Rectal smooth muscle tissue (tissue), 1 donor: ENCODE data around the gene NETO2.
"Not testable (repeated sequence)": the region's sequence is repeated elsewhere in the genome, so short reads cannot be mapped to it uniquely, and the experiment has no call there.

Experiments
- H3K27ac ChIP-seq: one replicate; pipeline ENCODE4 v1.7.0; 2013; ENCODE audit warnings: low read depth, low read length, inconsistent platforms
- H3K27me3 ChIP-seq: one replicate; pipeline ENCODE4 v1.7.0; 2013; ENCODE audit warnings: low read length; ENCODE audit not compliant: control insufficient read depth, insufficient read depth
- H3K36me3 ChIP-seq: one replicate; pipeline ENCODE4 v1.7.0; 2013; ENCODE audit warnings: low read length; ENCODE audit not compliant: control insufficient read depth, insufficient read depth
- H3K4me1 ChIP-seq: one replicate; pipeline ENCODE4 v1.7.0; 2013; ENCODE audit warnings: low read length; ENCODE audit not compliant: control insufficient read depth, insufficient read depth
- H3K4me3 ChIP-seq: one replicate; pipeline ENCODE4 v1.7.0; 2013; ENCODE audit warnings: low read length
- H3K9ac ChIP-seq: one replicate; pipeline ENCODE4 v1.7.0; 2013; ENCODE audit warnings: low read length

The NETO2 gene

GRCh38 chr16:47072158-47072557, 71.6 kb downstream of the NETO2 start:
- Histone ChIP-seq H3K4me1 (no peaks in the 10 kb centered on the region), H3K9ac (no peak overlapping the region), H3K27ac (no peak overlapping the region), H3K36me3 (no peaks in the 10 kb centered on the region), H3K4me3 (no peak overlapping the region), H3K27me3 (no peaks in the 10 kb centered on the region)

DNA sequence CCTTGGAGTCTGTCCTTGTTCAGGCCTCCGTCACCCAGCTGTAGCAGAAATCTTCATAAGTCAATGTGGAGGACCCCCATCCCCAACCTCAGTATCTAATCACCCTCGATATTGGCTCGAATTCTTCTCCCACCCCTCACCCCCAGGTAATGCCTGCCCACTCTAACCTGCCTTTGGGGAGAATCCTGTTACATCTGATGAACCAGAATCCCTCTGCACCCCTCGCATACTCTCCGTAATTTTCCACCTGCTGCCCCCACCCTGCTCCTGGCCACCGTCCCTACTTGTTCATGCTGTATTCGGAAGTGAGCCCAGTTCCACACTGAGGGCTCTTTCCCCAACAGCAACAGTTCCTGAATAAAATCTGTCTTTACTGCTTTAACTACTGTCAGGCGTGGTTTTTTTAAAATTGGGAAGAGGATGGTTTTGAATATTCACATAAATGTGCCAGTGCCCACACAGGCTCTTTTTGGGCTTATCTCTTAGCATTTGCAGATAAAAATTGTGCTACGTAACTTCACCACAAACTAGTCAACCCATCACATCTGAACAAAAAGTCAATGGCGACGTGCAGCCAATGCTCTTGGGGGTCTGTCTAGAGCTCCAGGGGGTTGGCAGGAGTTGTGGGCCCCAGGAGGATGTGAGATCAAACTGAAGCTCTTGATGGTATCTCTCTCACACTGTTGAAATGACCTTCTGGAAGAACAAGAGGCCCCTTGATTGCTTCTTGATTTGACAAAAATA, 73.7 kb downstream of the NETO2 start:
- Histone ChIP-seq H3K27ac (no peak overlapping the region), H3K27me3 (no peaks in the 10 kb centered on the region), H3K9ac (no peak overlapping the region), H3K4me1 (no peaks in the 10 kb centered on the region), H3K36me3 (no peaks in the 10 kb centered on the region), H3K4me3 (no peak overlapping the region)

- Histone ChIP-seq H3K4me1 (no peaks in the 10 kb centered on the region), H3K4me3 (no peak overlapping the region), H3K36me3 (no peaks in the 10 kb centered on the region), H3K27me3 (no peaks in the 10 kb centered on the region), H3K9ac (no peak overlapping the region), H3K27ac (no peak overlapping the region)
Measured at GRCh38 chr16:47069313-47069712, 74.4 kb downstream of the NETO2 start.

DNA sequence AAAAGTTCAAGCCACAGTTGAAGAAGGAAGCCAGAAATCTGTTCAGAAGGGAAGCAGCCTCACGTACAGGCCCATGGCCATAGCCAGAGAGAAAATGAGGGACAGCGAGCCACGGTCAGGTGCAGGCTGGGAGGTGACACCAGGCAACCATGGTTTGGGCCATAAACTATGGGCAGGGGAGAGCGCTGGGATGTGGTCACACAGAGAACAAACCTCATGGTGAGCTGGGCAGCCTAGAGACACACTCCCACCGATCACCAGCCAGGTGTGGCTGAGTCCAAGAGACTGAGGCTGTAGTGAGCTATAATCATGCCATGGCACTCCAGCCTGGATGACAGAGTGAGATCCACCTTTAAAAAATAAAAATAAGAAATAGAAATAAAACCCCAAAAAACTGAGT, 76.5 kb downstream of the NETO2 start:
- Histone ChIP-seq H3K36me3 (no peaks in the 10 kb centered on the region), H3K27me3 (no peaks in the 10 kb centered on the region), H3K9ac (no peak overlapping the region), H3K4me3 (no peak overlapping the region), H3K27ac (no peak overlapping the region), H3K4me1 (no peaks in the 10 kb centered on the region)

DNA sequence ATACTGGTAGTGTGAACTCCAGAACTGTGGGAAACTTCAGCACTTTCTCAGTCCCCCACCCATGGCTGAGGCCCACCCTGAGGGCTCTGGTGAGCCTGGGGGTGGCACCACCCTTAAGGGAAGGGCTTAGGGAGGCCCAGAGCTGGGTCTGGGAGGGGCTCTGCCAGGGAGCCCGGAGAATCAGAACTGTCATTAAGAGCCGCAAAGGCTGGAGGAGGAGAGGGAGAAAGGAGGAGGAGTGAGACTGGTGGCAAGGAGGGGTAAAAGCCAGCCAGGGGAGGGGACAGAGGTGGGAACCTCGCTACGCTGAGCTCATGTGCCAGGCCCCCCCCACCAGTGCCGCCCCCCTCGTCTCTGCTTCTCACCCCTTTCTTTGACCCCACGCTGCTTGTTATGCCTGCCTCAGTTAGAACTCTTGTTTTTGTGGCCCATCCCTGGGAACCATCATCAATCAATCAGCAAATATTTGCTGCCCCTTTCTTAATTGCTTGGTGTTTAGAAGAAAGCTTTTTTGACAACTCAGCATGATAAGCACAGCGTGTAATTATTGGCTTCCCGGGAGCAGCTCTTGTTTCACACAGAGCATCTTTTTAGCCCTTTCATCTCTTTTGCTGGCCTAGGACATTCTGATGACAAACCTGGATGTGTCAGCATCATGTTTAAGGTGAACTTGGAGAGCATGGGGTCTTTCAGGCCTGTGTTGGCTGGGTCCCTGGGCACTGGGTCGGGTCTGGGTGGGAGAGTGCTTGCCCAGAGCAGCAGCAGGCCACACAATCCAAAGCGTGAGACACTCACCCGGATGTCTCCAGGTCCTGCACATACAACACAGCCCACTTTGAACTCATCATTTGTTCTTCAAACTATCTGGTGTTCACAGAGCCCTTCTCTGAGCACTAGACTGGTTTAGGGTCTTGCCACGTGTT, 77.7 kb downstream of the NETO2 start:
- no peaks in the 10 kb centered on the region for H3K4me1 ChIP-seq
- H3K4me3 ChIP-seq: no peak overlapping the region
- H3K27me3 ChIP-seq: no peaks in the 10 kb centered on the region
- H3K9ac ChIP-seq: no peak overlapping the region
- no peak overlapping the region for H3K27ac ChIP-seq
- no peaks in the 10 kb centered on the region for H3K36me3 ChIP-seq

DNA sequence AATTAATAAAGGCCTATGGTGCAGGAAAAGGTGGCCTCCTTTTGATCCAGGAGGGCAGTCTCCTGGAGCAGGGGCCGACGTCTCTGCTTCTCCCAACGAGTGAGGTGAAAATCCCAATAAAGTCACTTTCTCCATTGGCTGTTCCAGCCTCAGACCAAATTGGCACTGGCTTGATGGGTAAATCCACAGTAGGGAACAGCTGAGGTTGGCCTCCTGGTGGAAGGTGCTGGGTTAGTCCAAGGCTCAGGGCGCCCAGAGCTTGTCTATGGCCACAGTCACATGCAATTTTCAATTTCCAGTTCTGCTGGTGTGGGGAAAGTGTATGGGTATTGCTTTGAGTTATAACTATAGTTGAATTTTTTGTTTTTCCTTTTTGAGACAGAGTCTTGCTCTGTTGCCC, 79.0 kb downstream of the NETO2 start:
- Histone ChIP-seq H3K4me3 (no peak overlapping the region), H3K27me3 (no peaks in the 10 kb centered on the region), H3K4me1 (no peaks in the 10 kb centered on the region)

GRCh38 chr16:47063011-47063724, 80.6 kb downstream of the NETO2 start:
- H3K36me3 ChIP-seq: no peaks in the 10 kb centered on the region
- H3K9ac ChIP-seq: no peak overlapping the region
- H3K27me3 ChIP-seq: no peaks in the 10 kb centered on the region
- H3K4me3 ChIP-seq: no peak overlapping the region
- no peaks in the 10 kb centered on the region for H3K4me1 ChIP-seq
- H3K27ac ChIP-seq: no peak overlapping the region

More for the DNA sequence above, 79.0 kb downstream of the NETO2 start:
- H3K36me3 ChIP-seq: no peaks in the 10 kb centered on the region
- no peak overlapping the region for H3K9ac ChIP-seq
- H3K27ac ChIP-seq: no peak overlapping the region

- Histone ChIP-seq H3K27ac (no peak overlapping the region), H3K27me3 (no peaks in the 10 kb centered on the region), H3K4me3 (no peak overlapping the region), H3K4me1 (no peaks in the 10 kb centered on the region), H3K9ac (no peak overlapping the region), H3K36me3 (no peaks in the 10 kb centered on the region)
Measured at GRCh38 chr16:47061204-47061603, 82.5 kb downstream of the NETO2 start.

DNA sequence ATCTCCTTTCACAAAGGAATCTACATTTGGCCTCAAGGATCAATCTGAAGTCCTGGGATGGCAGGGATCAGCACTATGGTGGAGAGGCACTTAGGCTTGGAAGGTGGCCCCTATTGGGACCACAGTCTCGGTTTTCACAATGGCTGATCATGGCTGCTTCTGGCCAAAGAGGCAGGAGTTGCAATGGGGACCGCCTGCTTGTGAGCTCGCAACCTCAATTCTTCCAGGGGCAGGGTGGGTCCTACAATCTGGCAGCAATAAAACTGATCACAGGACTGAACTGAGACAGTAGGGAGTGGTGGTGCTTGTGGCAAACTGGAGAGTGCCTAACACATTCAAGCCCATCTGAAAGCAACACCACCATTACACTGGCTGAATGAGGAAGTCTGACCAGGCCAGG, 83.1 kb downstream of the NETO2 start:
- no peaks in the 10 kb centered on the region for H3K27me3 ChIP-seq
- no peak overlapping the region for H3K27ac ChIP-seq
- no peaks in the 10 kb centered on the region for H3K4me1 ChIP-seq

GRCh38 chr16:47059991-47060390, 83.8 kb downstream of the NETO2 start:
- Histone ChIP-seq H3K4me1 (no peaks in the 10 kb centered on the region), H3K27me3 (no peaks in the 10 kb centered on the region), H3K27ac (no peak overlapping the region), H3K9ac (no peak overlapping the region), H3K4me3 (no peak overlapping the region), H3K36me3 (no peaks in the 10 kb centered on the region)

More for the DNA sequence above, 83.1 kb downstream of the NETO2 start:
- Histone ChIP-seq H3K4me3 (no peak overlapping the region), H3K9ac (no peak overlapping the region), H3K36me3 (no peaks in the 10 kb centered on the region)

GRCh38 chr16:47059130-47059529, 84.6 kb downstream of the NETO2 start:
- not testable (repeated sequence) for H3K9ac ChIP-seq, H3K27me3 ChIP-seq

GRCh38 chr16:47058295-47059086, 85.3 kb downstream of the NETO2 start:
- Histone ChIP-seq H3K4me3 (no peak overlapping the region), H3K9ac (no peak overlapping the region), H3K36me3 (no peaks in the 10 kb centered on the region), H3K4me1 (no peaks in the 10 kb centered on the region), H3K27me3 (no peaks in the 10 kb centered on the region), H3K27ac (no peak overlapping the region)

More at GRCh38 chr16:47059130-47059529, 84.6 kb downstream of the NETO2 start:
- not testable (repeated sequence) for H3K36me3 ChIP-seq, H3K27ac ChIP-seq, H3K4me1 ChIP-seq, H3K4me3 ChIP-seq
